Suppressor macrophage treated with lipopolysaccharide for 4 hours (primary cell): Measurements from ENCODE around the gene CCBE1.

Source experiments
- DNase-seq: peaks from one replicate; pipeline ENCODE4 v3.0.0-alpha.2; 2020

CCBE1 gene

DNA sequence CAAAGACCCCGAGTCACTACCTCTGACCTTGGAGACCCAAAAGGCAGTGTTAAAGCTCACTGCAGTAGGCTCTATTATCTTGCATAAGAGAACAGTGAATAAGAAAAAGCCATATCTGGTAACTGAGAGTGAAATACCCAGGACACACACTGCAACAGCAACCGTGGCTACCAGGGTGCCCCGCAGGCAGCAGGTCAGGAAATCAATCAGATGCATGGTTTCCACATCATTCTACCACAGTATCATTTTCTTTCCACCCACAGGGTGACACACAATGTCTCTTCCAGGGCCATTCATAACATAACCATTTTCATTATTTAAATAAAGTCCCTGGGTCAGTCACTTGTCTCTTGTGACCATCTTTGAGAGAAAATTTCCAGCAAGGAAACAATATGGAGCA, 131.3 kb downstream of the CCBE1 start:
- no peak for DNase-seq

DNA sequence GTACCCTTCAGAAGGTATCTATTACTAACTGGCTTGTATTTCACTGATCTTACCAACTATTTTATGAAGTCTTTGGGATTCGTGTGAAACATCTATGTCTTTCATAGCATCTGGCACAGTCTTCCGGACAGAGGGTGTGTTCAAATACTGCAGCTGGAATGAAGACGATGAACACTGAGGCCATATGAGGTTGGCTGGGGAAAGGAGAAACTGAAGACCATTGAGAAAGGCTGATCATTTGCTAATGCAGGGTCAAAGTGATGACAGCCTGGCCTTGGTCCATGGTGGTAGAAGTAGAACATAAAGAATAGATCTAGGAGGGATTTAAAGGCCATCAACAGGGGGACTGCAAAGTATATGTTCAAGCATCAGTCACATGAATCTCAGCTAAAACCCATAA, 132.7 kb downstream of the CCBE1 start:
- DNase-seq, result no peak

DNA sequence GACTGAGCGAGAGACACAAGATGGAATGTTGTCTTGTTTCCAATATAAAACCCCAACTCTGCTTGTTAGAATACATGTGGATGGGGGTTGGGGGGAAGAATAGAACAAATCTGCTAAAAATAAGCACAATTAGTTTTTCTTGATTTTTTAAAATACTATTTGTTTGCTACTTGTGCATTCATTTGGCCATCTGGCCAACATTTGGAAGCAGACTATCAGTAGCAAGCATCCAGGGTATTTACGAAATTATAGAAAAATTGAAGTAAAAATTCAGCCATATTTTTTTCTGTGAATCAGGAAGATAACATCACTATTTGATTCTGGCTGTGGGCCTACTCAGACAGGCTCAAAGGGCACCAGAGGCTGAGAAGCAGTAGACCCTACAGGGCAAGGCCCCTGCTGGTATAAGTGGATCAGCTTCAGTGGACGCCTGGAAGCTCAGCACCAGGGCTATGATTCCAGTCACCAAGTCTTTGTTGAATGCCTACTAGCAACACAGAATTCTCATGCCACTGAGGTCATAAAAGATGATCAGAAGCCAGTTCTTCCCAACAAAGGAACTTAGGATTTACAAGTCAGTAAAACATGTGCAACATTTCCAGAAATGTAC, 133.9 kb downstream of the CCBE1 start:
- DNase-seq, result no peak

DNA sequence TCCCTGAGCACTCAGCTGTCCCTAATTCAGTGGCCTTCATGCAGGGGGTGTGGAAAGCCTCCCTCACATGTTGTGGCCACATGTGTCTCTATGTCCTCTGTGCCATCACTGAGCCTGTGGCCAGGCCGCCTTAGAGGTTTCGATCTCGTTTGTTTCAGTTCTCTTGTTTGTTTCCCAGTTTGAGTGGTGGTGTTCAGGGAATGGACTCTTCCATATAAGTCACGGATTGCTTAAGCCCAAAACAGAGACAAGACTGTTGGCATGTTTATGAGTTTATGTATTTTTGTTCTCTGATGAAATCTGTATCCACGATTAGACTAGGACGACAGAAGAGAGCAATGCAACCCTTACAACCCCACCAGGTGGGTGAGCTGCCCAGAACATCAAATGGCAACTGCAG, 134.5 kb downstream of the CCBE1 start:
- DNase-seq, result no peak

DNA sequence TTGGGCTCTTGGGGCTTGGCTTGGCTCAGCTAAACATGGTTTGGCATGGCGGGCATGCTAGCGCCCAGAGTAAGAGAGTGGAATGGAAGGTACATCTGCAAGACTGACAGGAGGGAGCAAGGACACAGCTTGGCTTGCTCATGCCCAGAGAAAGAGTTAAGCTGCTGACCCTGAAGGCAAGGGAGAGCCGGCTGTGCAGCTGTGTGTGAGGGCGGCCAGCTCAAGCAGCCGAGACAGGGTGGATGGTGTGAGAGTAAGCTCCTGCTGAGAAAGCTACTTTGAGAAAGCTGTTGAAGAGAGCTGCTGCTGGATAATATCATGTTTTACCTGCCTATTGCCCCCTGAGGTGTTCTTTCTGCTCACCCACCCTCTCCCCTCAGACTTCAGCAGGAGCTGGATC, 135.6 kb downstream of the CCBE1 start:
- DNase-seq, result no peak

DNA sequence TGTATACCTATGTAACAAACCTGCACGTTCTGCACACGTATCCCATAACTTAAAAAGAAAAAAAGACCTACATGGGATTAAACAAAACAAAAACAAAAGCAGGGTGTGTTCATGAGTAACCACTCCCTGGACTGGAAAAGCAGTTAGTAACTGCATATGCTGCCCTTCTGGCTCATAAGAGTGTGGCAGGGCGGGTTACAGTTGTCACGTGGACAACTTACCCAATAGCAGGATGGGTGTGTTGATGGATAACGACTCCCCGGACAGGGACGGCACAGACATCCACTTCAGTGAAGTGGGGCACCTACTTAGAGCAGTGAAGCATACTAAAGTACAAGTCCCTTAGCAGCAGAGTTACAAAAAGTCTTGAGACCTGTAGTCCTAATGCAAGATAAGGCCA, 136.7 kb downstream of the CCBE1 start:
- DNase-seq, result no peak

DNA sequence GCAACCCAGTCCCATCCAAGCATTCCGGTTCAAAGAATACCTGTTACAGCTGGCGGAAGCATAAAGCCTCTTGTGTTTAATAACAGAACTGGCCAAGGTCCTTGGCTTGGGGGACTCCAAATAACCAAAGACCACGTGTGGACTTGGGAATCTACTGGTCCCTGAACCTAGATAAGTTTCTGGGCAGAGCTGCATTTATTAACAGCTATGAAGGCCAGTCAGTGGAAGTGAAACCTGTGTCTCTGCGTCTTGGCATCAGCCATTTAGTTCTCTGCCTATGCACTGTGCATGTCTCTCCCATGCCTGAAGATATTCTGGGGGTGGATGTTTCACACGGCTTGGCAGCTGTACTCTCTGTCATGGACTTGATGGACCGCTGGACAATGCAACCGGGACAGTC, 137.7 kb downstream of the CCBE1 start:
- no peak for DNase-seq

DNA sequence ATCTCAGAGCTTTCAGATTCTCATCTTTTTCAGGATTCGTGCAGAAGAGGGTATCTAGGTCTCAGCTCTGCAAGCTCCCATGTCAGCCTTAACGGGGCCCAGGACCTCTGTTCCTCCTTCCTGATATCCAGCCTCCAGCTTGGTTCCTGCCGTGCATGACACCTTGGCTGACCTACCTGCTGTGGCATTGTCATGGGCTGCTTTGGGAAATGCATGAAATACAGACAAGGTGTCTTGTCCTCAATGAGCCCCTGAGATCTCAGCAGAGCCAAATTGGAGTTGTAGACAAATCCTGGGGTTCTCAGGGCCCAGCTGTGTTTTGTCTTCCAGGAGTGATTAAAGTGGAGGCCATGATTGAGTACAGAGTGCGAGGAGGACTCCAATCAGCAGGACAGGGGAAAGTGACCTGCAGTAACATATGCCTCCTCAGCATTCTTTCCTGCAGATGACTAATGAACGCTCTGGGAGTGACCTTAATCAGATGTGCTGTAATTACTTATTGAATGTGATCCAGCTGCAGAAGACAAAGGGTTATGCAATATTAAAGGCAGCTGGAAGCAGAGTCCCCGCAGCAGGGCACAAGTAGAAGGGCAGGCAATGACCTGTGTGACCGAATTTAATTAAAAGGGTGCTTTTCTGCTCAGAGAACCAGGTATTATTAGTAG, 141.1 kb downstream of the CCBE1 start:
- no peak for DNase-seq

DNA sequence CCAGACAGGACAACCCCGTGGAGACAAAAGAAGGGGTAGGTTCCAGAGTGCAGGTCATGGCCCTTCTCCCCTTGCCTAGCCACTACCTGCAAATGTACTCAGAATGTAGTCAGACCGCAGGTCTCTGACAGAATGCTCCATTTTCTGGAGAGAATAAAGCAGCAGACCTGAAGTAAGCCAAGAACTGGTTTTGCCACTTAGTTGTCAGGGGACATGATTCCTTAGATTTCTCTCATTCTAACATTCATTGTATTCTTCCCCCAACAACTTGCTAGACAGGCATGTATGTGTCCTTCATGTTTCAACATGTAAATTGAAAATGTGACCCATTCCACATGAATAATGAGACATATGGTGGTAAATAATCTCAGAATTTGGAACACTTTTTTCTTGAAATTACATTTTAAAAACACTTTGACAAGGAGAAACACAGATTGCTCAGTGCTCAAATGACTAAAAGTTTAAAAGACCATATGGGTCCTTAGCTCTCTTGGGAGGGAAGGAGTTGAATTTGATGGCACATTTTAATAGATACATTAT, 142.4 kb downstream of the CCBE1 start:
- DNase-seq, result no peak

DNA sequence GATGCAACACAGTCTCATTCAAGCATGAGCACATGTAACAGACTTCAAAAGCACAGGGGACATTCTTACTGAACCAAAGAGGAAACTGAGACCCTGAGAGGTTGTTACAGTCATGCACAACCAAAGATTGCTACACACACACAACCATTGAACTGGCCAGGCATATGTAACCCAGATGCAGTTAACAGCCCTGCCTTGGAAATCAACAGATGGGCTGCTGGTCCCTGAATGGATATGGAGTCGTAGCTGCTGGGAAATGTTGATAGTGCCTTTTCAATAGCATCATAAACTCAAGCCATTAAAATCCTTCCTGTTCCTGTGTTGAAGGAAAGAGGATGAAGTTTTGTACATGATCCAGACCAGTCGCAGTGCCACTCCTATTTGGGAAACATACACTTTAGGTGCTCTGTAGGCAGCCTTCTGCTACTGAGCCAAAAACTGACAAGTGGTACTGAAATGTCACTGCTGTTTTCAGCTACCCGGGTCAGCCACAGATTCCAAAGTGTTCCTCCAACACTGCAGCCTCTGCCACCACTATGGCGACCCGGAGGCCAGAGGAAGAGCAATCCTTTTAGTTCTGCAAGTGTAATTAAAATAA, 143.9 kb downstream of the CCBE1 start:
- DNase-seq, result no peak

DNA sequence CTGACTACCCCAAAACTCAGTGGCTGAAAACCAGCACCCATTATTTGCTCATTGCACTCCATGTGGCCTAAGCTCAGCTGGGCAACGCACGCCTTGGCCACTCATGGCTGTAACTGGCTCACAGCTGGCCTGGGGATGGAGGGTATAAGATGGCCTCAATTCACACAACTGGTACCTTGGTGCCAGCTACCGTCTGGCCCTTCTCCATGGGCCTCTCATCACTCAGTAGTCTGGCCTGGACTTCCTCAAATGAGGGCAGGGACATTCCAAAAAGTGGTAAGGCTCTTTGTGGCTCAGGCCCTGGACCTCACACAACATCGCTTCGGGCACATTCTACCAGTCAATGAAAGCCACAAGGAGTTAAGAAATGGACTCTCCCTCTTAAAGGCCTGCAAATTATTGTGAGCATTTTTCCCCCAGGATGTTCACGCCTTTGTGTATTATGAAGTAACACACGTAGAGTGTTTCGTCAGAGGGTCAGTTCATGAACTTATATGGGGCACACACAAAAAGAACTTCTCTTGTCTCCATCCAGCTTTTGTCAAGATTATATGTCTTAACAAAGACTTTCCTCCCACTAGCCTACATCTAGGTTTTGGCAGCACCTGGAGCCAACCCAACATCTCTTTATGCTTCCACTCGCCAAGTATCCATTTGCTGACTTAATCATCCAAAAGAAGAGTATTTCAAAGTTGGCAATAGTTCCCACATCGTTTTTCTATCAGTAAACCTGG, 145.2 kb downstream of the CCBE1 start:
- no peak for DNase-seq

DNA sequence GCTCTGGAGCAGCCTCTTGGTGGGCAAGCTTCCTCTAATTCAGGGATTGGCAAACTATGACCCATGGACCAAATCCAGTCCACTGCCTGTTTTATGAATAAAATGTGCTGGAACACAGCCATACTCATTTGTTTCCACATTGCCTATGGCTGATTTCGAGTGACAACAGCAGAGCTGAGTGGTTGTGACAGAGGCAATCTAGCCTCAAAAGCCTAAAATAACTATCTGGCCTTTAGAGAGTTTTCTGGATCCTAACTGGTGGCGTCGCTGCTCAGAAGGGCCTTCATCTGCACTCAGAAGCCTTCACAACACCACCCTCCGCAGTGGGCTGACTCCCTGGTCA, 147.1 kb downstream of the CCBE1 start:
- no peak for DNase-seq

DNA sequence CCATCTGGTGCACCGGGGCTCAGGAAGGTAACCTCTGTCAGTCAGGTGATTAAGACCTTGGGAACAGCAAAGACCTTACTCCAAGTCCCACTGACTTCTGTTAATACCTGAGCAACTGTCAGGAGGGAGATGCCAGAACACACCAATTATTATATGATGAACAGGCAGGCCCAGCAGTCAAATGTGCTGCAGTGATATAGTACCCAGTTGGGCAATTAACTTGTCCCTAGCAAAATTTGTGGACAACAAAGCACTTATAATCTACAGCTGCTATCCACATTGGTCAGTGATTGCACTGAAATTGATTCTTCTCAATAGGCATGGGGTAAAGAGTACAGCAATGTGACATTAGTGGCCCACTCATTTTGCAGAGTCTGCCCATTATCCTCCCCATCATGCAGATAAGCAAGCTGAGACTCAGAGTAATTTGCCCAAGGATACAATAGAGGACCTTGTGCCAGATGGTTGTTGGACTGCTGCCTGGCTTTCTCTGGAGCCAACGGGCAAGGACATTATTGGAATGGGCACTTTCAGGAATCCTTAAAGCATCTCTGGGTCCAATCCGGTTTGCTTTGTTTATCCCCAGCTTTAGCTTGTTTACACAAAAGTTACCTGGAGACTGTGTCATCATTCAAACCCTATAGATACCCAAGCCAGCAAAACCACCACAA, 147.6 kb downstream of the CCBE1 start:
- DNase-seq, result no peak

DNA sequence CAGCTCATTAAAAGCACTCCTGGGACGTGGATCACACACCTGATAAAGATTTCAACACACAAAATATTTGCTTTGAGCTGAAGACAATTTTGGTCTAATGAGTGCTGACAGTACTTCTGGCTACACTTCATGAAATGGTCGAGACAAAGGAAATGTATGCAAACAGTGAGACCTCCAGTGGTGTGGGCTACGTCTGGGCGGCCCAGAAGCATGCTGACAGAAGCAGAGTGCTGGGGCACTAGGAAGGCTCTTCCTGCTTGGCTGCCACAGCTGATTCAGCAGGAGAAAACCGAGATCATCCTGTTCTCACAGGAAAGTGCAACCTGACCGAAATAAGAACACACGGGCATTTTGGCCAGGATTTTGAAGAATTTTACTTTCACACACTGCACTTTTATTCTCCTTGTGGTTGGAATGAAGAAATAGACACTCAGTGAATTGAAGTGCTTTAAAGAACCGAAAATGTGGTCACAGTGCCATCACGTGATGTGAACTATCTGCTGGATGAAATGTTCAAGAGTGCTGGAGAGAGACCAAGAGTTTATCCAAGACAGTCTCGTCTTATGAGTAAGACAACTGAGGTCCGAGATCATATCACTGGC, 149.5 kb downstream of the CCBE1 start:
- DNase-seq, result no peak

DNA sequence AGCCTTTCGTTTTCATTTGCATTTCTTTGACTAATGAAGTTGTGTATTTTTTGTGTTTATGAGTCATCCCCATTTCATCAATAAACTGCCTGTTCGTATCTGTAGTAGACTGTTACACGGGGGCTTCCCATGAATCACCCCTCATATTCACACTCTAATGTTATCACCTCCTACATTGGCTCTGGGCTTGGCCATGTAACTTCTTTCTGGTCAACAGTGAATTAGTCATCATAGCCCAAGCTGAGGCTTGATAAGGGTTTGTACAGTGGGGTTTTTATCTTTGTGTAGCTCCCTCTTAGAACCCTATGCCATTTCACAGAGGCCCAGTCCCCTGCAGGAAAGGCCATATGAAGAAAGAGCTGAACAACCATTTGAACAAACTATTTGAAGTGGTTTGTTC, 151.0 kb downstream of the CCBE1 start:
- no peak for DNase-seq

DNA sequence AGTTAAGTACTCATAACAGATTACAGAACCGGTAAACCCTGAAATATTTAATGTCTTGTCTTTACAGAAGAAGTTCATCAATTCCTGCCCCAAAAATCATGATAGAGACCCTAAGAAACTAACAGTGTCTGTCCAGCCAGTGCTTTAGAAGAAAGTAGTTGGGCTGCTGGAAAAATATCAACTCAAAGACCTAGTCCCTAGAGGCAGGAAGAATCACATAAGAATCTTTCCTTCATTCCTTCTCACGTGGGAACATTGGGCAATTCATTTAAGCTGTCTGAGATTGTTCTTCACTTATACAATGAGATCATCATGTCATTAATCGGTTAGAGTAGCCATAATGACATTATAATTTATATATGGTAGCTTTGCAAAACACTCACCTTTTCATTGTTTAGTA, 156.4 kb downstream of the CCBE1 start:
- DNase-seq, result no peak

DNA sequence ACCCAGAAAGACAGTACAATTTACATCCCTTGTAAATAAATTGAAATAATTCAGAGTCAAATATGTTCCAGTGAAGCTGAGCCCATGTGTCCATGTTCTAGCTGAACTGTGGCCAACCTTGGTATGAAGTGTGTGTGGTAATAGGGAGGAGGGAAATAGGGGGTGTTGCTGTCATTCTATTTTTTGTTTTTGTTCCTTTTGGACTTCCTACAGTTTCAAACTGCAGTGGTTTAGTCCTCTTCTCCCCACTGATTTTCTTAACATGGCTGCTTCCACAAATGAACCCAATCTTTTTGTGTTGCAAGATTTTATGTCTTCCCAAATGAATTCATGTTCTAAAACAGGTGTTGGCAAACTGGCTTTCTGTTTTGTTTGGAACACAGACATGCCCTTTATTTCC, 156.9 kb downstream of the CCBE1 start:
- DNase-seq, result no peak

DNA sequence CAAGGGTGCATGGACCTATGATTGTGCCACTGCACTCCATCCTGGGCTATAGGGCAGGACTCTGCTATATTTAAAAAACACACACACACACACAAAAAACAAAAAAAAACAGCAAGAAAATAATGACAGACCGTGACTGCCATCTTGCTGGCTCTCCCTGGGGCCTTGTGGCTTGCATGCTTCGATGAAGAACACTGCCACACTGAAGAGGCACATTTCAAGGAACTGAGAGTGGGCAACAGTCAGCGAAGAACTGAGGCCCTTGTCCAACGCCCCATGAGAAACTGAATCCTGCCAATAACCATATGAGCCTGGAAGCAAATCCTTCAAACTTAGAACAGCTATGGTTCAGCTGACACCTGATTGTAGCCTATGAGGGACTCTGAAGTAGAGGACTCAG, 158.1 kb downstream of the CCBE1 start:
- no peak for DNase-seq

DNA sequence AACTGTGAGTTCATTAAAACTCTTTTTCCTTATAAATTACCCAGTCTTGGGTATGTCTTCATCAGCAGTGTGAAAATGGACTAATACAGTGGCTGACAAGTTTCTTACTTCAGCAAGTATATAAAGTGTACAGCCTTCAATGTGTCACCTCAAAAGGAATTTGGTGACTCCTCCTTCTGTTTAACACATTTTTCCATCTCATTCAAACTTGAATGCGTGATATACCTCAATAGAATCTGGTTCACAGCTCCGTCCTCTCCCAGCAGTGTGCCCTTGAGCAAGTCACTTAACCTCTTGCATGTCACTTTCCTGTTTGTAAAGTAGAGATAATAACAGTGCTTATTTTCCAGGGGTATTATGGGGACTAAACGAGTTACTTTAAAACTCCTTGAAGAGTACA, 159.6 kb downstream of the CCBE1 start:
- no peak for DNase-seq

DNA sequence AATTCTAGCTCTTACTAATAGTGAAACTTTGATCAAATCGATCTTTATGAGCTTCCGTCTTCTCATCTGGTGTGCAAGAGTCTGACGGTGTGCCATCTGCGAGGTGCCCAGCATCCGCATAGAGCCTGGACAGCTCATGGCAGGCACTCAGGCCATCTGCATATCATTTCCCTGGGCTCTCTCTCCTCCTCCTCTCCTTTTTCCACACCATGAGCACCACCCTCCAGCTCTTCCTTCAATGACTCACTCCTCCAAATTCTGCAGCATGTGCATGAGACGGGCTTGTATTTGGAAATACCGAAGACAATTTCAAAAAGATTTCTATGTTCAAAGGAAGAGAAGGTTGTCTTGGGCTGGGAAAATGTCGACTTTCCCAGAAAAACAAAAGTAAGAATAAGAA, 161.1 kb downstream of the CCBE1 start:
- DNase-seq, result no peak

DNA sequence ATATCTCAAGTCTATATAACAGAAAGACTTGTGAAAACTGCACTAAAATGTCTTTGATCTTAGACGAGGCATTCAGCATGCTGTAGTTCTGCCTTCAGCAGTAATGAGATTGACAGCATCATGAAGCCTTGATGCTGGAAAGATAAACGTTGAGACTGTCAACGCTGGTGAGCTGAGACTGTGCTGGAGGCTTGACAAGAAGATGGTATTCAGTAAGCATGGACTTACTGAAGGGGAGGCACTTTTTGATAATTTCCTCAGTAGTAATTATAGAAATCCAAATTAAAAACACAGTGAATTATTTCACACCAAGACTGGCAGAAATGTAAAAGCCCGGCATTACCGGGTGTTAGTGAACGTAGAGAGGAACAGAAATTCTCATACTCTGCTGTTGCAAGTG, 162.2 kb downstream of the CCBE1 start:
- DNase-seq, result no peak

DNA sequence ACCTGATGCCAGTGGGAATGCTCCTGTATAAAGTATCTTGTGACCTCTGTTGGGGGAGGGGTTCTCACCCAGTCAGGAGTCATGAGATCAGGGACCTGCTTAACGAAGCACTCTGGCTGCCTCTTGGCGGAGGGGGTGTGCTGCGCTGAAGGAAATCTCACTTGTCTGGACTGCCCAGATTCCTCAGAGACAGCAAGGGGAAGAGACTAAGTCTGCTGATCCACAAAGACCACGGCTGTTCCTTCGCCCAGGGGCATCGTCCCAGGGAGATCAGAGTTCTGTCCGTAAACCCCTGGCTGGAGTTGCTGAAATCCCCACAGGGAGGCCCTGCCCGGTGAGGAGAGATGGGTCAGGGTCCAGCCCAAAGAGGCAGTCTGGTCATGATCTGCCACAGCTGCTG, 168.4 kb downstream of the CCBE1 start:
- no peak for DNase-seq
